GM19324 (cell line): ENCODE results near the gene TINAG.
"Not testable (repeated sequence)": the region's sequence is repeated elsewhere in the genome, so short reads cannot be mapped to it uniquely, and the experiment has no call there.

Experiments
- ATAC-seq: cut with Tn5 transposase; IDR thresholded peaks from one replicate; pipeline ENCODE4 v1.9.1; 2021; ENCODE audit warnings: mild to moderate bottlenecking, moderate library complexity; ENCODE audit not compliant: unreplicated experiment, low FRiP score

The TINAG gene

DNA sequence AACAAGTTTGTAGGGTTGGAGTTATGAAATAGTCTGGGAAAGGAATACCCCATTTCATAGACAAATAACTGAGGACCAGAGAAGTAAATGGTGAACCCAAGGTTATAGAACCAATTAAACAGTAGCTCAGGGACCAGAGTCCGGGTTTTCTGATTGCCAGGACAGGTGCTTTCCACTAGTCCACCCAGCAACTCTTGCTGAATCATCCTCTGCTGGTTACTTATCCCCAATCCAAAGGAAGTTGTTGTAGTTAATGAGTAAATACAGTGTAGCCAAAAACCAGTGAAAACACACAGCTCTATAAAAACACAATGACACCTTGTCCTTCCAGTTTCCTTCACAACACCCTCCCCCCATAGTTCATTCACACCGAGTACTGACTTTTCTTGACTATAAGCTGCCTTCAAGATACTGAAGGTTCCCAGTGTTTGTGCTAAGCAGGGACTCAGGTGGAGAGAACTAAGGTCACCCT is 766 bp upstream of the TINAG start:
- peak; percentile 44 for ATAC-seq

DNA sequence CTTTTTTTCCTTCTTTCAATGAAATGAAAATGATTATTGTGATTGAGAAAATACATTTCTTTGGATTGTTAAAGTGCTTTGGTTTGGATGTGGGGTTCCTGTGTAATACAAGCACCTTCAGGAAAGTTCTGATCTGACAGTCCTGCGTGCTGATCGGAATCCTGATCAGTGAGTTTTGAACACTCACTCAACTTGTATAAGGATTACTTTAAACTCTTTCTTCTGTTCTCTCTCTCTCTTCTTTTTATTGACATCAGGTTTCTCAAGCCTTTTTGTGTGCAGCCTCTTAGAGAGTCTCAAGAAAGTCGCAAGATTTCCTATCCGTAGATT is 710 bp downstream of the TINAG start:
- no peak for ATAC-seq

DNA sequence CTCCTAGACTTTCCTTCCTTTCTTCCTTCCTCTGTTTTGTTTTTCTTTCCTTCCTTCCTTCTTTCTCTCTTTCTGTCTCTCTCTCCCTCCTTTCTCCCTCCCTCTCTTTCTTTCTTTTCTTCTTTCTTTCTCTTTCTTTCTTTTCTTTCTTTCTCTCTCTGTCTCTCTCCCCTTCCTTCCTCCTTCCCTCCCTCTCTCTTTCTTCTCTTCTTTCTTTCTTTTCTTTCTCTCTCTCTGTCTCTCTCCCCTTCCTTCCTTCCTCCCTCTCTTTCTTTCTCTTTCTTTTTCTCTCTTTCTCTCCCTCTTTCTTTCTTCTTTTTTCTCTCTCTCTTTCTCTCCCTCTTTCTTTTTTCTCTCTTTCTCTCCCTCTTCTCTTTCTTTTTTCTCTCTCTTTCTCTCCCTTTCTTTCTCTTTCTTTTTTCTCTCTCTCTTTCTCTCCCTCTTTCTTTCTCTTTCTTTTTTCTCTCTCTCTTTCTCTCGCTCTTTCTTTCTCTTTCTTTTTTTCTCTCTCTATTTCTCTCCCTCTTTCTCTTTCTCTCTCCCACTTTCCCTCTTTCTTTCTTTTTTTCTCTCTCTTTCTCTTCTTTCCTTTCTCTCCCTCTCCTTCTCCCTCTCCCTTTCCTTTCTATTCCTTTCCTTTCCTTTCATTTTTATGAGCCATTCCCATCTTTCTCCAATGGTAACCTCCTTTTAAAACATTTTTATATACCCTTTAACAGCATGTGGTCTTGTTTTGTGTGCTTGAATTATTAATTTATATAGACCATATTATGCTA is 2.3 kb downstream of the TINAG start:
- no peak for ATAC-seq

DNA sequence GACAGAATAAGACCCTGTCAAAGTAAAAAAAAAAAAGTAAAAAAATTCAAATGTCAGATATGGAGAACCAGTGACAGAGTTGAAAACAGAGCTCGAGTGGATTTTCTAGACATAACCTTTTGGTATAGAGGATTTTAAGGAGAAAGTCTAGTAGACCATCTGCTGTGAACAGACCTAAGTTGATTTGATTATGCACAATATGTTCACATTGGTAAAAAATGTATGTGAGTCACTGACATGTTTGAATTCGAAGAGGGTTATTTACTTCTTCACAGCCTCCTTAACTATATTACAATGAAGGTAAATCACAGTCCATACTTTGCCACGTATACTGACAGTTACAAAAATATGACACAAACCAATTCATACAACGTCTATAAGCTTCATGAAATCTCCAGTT is 7.4 kb downstream of the TINAG start:
- no peak for ATAC-seq

DNA sequence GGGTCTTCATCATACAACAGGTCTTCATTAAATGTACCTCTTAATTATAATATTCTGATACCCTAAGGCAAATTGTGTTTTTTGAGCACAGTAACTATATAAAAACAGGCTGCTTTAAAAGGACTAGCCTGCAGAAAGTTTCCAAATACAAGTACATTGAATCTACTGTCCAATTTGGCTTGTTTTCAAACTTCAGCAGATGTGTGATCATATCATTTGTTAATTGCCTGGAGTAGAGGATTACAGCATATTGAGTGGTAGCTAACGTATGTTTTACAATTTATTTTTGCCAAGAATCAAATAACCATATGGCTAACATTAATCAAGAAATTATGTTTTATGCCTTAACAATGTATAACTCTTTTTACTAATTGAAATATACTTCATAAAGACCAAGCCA is 12.6 kb downstream of the TINAG start:
- ATAC-seq, result no peak

DNA sequence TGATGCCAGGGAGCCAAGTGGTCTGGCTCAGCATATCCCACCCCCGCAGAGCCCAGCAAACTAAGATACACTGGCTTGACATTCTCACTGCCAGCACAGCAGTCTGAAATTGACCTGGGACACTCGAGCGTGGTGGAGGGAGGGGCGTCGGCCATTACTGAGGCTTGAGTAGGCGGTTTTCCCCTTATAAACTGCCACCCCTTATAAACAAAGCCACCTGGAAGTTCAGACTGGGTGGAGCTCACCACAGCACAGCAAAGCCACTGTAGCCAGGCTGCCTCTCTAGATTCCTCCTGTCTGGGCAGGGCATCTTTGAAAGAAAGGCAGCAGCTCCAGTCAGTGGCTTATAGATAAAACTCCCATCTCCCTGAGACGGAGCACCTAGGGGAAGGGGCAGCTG is 19.4 kb downstream of the TINAG start:
- no peak for ATAC-seq

DNA sequence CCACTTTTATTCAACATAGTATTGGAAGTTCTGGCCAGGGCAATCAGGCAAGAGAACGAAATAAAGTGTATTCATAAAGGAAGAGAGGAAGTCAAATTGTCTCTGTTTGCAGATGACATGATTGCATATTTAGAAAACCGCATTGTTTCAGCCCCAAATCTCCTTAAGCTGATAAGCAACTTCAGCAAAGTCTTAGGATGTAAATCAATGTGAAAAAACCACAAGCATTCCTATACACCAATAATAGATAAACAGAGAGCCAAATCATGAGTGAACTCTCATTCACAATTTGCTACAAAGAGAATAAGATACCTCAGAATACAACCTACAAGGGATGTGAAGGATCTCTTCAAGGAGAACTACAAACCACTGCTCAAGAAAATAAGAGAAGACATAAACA is 23.3 kb downstream of the TINAG start:
- not testable (repeated sequence) for ATAC-seq

DNA sequence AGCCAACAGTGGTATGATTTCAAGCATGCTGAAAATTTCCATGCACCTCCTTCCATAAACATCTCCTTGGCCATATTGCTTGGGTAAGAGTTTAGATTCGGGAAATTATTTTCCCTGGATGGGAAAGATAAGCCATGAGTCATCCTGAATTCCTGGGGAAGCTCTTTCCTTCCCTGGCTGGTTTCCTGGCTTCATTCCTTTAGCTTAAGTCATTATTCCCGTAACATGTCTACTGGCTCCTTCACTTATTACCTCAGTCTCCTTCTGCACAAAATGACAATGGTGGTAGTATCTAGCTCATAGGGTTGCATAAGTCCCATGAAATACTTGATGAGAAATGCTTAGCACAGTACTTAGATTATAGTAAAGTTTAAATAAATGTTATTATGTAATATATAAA is 27.6 kb downstream of the TINAG start:
- no peak for ATAC-seq

DNA sequence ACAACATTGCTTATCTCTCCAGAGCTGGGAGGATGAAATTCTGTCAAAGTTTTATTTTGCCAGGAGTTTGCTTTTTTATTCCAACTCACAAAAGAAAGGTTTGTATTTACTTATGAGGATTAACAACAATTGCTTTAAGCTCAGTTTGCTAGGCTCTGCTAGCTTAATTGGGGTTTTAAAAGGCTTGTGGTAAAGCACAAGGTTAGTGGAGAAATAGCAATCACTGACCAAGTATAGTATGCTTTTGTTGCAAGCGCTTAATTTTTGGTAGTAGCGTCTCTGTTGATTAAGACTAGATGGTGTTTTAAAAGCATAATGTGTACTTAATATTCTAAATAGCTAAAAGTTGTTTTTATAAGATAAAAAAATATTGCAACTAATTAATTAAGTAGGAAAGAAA is 45.7 kb downstream of the TINAG start:
- ATAC-seq, result no peak

DNA sequence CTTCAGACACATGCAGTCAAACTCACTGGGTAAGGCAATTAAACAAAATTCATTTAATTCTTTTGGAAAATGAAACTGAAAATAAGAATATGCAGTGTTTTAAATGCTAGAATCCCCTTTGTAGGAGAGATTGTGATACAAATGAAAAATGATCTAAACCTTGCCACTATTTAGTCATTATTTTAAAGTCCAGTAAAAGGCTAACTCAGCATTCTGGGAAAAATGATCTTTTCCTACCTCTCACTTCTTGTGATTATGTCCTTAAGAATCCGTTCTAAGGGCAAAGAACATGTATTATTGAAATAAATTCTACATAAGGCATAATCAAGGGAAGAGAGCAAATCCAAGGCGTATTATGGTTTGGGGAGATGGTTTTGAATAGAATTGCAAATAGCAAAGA is 46.4 kb downstream of the TINAG start:
- ATAC-seq, result no peak

DNA sequence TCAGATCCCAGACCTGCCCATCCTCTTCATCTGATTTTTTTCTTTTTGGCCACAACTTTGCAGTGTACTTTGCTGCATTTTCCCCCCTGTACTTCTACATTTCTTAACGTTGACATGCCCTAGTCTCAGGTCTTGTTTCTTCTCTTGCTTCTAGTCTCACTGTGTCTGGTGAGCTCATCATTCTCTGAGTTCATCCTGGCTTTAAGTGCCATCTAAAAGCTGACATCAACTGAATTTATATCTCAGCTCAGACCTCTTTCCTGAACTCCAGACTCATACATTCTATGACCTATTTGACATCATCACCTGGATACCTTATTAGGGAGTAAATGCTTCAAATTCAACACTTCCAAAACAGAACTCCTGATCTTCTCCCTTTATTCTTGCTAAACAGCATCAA is 48.9 kb downstream of the TINAG start:
- ATAC-seq, result no peak

DNA sequence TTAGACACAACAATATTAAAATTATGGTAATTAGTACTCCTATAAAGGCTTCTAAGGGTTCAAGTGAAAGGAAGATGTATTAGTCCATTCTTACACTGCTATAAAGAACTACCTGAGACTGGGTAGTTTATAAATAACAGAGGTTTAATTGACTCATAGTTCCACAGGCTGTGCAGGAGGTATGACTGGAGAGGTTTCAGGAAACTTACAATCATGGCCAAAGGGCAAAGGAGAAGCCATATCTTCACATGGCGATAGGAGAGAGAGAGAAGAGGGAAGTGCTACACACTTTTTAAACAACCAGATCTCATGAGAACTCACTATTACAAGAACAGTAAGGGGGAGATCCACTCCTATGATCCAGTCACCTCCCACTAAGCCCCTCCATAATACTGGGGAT is 52.9 kb downstream of the TINAG start:
- no peak for ATAC-seq

DNA sequence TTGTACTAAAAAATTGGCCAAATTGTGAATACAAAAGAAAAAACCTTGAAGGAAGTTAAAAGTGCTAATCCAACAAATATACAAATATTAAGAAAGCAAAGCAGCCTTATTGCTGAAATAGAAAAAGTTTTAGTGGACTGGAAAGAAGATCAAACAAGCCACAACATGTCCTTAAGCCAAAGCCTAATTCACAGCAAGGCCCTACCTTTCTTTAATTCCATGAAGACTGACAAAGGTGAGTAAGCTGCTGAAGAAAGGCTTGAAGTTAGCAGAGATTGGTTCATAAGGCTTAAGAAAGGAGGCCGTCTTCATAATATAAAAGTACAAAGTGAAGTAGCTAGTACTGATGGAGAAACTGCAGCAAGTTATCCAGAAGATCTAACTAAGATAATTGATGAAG is 53.5 kb downstream of the TINAG start:
- ATAC-seq, result no peak

DNA sequence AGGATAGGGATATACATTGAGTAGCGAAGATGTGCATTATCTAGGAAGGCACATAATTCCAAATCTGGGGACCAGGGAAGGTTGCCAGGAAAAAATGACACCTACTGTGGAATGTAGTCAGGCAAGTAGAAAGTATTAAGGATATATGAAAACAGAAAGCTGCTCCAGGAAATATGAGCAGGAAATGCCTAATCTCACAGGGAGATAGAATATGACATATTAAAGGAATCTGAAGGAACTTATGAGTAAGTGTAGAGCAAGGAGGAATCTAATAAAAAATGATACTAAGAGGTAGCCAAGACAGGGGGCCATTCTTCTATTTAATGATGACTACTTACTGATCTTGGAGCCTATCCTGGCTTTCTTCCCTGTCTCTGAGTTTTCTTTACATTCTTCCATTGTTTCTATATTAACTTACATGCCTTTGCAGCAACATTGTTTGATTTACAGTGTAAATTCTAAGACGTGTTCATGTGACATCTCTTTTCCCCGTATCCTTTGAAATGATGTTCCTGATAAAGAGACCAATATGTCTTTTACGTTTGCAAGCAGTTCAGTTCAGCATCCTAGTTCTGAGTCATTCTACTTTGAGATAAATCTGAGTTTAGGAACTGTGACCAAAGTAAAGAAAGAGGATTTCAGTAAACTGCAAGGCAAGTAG is 58.6 kb downstream of the TINAG start:
- no peak for ATAC-seq

DNA sequence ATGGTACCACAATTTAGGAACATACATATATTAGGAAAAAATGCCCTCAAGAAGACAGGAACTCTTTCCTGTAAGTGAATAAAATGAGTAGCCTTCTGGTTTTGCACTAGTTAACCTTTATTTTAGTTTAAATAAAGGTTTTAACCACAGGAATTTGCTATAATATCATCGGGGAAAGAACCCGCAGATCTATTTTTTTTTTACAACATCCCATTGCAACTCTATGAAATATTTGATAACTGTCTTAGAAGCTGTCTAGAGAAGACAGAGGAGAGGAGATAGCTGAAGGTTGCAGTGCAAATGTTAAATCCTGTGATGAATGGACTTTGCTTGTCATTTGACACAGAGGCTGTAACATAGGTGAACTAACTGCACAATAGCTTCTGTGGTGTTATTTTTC is 69.5 kb downstream of the TINAG start:
- no peak for ATAC-seq

DNA sequence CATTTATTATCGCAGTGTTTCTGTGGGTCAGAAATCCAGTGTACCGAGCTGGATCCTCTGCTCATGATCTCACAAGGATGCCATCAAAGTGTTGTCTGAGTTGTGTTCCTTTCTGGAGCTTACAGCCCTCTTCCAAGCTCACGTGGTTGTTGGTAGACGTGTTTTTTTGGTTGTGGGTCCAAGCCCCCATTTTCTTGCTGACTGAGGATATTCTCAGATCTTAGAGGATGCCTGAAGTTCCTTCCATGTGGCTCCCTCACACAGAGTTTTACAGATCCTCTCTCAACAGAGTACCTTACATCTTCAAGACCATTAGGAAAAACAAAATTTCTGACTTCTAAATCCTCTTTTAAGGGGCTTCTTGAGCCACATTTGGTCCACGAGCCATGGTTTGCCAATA is 78.1 kb downstream of the TINAG start:
- ATAC-seq, result no peak

DNA sequence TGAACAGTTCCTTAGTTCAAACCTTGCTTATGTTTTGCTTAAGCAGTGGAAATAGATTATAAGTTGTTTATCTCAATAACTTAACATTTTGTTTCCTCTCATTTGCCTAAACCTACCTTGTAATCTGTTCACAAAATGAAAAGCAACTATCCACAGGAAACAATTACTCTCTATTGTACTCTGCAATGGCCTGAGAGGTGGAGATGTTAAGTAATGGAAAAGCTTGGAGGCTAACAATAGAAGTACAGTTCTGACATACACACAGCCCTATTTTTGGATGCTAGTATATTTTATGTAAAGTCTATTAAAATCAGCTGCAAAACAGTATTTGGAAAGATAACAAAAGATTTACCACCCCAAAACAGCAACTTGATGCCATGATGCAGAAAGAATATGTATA is 82.1 kb downstream of the TINAG start:
- no peak for ATAC-seq

DNA sequence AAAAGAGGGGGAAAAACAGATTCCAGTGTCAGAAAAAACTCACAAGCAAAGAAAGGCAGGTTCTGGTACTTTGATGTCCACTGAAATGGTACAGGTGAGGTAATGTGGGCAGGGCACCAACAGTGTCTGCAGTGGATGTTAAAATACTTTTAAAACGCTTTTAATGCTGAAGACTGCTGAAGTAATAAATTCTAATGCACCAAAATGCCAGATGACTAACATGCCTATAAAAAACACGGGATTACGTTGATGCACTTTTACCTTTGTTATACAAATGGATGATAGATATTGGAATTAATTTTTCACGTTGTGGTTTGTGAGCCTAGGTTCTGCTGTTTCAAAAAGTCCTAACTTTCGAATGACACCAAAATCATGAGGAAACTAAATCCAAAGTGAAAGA is 83.3 kb downstream of the TINAG start:
- ATAC-seq, result no peak

DNA sequence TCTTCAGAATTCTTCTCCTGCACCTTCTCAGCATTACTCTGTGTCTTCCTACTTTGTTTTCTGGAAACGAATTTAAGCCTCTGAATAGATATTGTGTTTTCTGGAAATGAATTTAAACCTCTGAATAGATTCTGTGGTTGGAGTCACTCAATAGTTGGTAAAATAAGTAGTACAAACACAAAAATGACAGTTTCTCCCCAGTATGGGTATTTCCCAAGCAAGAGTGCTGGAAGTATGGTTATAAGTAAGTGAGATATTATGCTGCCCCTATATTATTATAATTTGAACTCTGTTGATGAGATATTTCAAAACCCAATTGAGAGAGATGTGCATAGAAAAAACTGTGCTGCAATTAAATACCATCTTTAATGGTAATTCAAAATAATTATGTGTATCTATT is 94.9 kb downstream of the TINAG start:
- ATAC-seq, result no peak

DNA sequence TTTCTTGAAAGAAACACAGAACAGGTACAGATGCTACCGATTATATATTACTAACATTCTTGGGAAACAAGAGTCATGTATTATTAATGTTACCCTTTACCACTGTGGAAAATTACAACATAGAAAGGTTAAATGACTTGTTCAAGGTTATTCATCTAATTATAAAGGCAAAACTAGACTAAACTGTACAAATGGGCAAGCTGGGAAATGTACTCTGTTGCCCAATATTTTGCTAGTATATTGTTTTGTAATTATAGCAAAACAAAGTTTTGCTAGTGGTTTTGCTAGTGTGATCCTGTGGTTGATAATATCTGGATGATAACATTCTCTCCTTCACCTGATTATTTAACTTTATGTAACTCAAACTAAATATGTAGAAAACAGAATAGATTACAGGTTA is 96.5 kb downstream of the TINAG start:
- no peak for ATAC-seq

DNA sequence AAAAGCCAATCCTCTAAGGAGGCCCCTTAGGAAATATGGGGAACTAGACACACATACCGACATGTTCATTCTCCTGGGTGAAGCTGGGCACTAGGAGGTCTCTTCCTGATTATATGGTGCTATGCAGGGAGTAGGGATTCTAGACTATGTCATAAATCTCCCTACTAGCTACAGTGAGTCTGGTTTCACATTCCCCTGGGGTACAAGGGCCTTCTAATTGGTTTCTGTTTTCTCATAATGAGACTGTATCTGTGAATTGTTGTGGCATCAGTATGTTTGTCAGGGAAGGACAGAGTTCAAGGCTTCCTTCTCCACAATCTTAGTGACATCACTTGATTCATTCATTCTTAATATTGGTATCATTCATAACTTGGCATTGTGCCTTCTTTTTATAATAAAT is 103.5 kb downstream of the TINAG start:
- ATAC-seq, result no peak

DNA sequence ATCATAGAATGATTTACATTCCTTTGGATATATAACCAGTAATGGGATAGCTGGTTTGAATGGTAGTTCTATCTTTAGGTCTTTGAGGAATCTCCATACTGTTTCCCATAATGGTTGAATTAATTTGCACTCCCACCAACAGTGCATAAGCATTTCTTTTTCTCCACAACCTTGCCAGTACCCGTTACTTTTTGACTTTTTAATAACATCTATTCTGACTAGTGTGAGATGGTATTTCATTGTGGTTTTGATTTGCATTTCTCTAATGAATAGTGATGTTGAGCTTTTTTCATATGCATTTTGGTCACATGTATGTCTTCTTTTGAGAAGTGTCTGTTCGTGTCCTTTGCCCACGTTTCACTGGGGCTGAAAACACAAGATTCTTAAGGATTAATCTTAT is 107.3 kb downstream of the TINAG start:
- ATAC-seq, result no peak
